K562 (cell line): ENCODE measurements around the gene ADGRB3. TPM values are rescaled to one million over a fixed set of nuclear protein-coding genes. Genes with fewer than 3 reads are reported as not detected.

ENCODE experiments used
- ATAC-seq: fragments of 200-7000 bp; cut with Tn5 transposase; 3 replicates; pipeline ENCODE4 v1.9.1; 2020; ENCODE audit warnings: moderate library complexity
- BruUV-seq: library from RNA; stranded (reverse); fragments of 400-500 nt; replicated peaks from 2 replicates; lab custom pipeline; 2021; lab: Mats Ljungman, UMichigan
- CTCF ChIA-PET: fragments of 300-600 bp; formaldehyde crosslinking; extraction: SDS; loops from one replicate; lab custom pipeline; 2021; ENCODE audit warnings: low intra/inter-chr PET ratio; lab: Yijun Ruan, JAX
- POLR2A ChIA-PET: fragments of 300-600, 350-650 bp; sonication (Branson Sonifier 250); formaldehyde crosslinking; extraction: SDS; loops from one replicate; lab custom pipeline; 2021; ENCODE audit warnings: antibody characterized with exemption, inconsistent platforms; lab: Yijun Ruan, JAX
- DNase-seq, 4 experiments: peaks; one replicate each; pipeline versions ENCODE4 v3.0.0 to v3.0.0-alpha.2; 2011 to 2018; ENCODE audit warnings: low spot score in 3 of 4, mixed read lengths in 3 of 4; ENCODE audit errors: extremely low read depth in 1 of 4
- FAIRE-seq: peaks from 2 replicates; lab custom pipeline; 2011; peaks lifted over from hg19 to GRCh38; lab: Jason Lieb, UNC
- H2AFZ ChIP-seq: 2 replicates; pipeline ENCODE4 v1.6.0; 2011; ENCODE audit warnings: low read depth, low read length, control low read depth, inconsistent platforms
- H3K27ac ChIP-seq: fragments of 200-600 bp; 3 replicates; pipeline ENCODE4 v1.8.0; 2011; ENCODE audit warnings: low read depth, mild to moderate bottlenecking, control low read depth, inconsistent platforms, low read length, moderate library complexity, mixed read lengths; ENCODE audit errors: extremely low read depth
- H3K27me3 ChIP-seq, 2 experiments: fragments of 300-600 bp in 1 of 2; 2 replicates in 1 of 2; 3 replicates in 1 of 2; pipeline versions ENCODE4 v1.6.0 to v1.8.0; 2011; ENCODE audit warnings: inconsistent platforms in 2 of 2, low read length in 2 of 2, mild to moderate bottlenecking in 1 of 2, mixed read lengths in 1 of 2, moderate library complexity in 1 of 2; ENCODE audit not compliant: control insufficient read depth in 2 of 2, insufficient read depth in 2 of 2
- H3K36me3 ChIP-seq: fragments of 300-600 bp; 3 replicates; pipeline ENCODE4 v1.8.0; 2011; ENCODE audit warnings: mild to moderate bottlenecking, low read length, inconsistent platforms; ENCODE audit not compliant: control insufficient read depth, insufficient read depth
- H3K4me1 ChIP-seq, 2 experiments: fragments of 200-600 bp in 1 of 2; replicated peaks in 1 of 2; 2 replicates in 1 of 2; 3 replicates in 1 of 2; pipeline versions ENCODE4 v1.5.1 to v1.8.0; 2011; ENCODE audit warnings: inconsistent platforms in 2 of 2, low read length in 2 of 2, mild to moderate bottlenecking in 1 of 2, mixed read lengths in 1 of 2, moderate library complexity in 1 of 2; ENCODE audit not compliant: control insufficient read depth in 2 of 2, insufficient read depth in 2 of 2
- H3K4me2 ChIP-seq: 2 replicates; pipeline ENCODE4 v1.6.1; 2011; ENCODE audit warnings: low read length, control low read depth, inconsistent platforms, mixed read lengths; ENCODE audit not compliant: insufficient read depth
- H3K4me3 ChIP-seq: fragments of 200-600 bp; sonication (generic), shearing (Covaris generic); 2 replicates; pipeline ENCODE4 v1.5.1; 2016; ENCODE audit warnings: control low read depth, inconsistent platforms
- H3K79me2 ChIP-seq: fragments of 200-600 bp; 3 replicates; pipeline ENCODE4 v1.8.0; 2011; ENCODE audit warnings: low read length, inconsistent platforms; ENCODE audit not compliant: control insufficient read depth, insufficient read depth
- H3K9ac ChIP-seq, 2 experiments: 2 replicates each; pipeline versions ENCODE4 v1.6.0 to v1.6.1; 2011; ENCODE audit warnings: low read depth in 2 of 2, low read length in 2 of 2, control low read depth in 1 of 2, inconsistent platforms in 1 of 2, mild to moderate bottlenecking in 1 of 2, mixed read lengths in 1 of 2; ENCODE audit not compliant: insufficient read depth in 1 of 2
- H3K9me1 ChIP-seq: one replicate; pipeline ENCODE4 v1.6.0; 2011; ENCODE audit warnings: inconsistent platforms, mild to moderate bottlenecking, low read length, moderate library complexity; ENCODE audit not compliant: control insufficient read depth, insufficient read depth
- H3K9me3 ChIP-seq: replicated peaks from 2 replicates; pipeline ENCODE4 v1.5.1; 2011; ENCODE audit warnings: low read depth, low read length, inconsistent platforms; ENCODE audit not compliant: control insufficient read depth, insufficient read depth
- H4K20me1 ChIP-seq: replicated peaks from 2 replicates; pipeline ENCODE4 v1.6.1; 2011; ENCODE audit warnings: low read length, inconsistent platforms, mixed read lengths; ENCODE audit not compliant: control insufficient read depth, insufficient read depth
- CSDE1 ChIP-seq, 2 experiments: fragments of 450-650 bp; IDR thresholded peaks; 2 replicates each; pipeline ENCODE4 v1.6.1; 2016; ENCODE audit warnings: mild to moderate bottlenecking in 1 of 2
- DPF2 ChIP-seq: fragments of 450-650 bp; IDR thresholded peaks from 2 replicates; pipeline ENCODE4 v1.6.1; 2016
- KLF10 ChIP-seq: fragments of 250-450 bp; sonication (Bioruptor Pico); IDR thresholded peaks from 2 replicates; pipeline ENCODE4 v1.6.1; 2021; ENCODE audit warnings: matching md5 sums
- MAFF ChIP-seq: IDR thresholded peaks from 2 replicates; pipeline ENCODE4 v1.6.1; 2012; ENCODE audit warnings: low read length, improper control_type of control experiment
- NCOA6 ChIP-seq: fragments of 450-650 bp; IDR thresholded peaks from 2 replicates; pipeline ENCODE4 v1.6.1; 2017; ENCODE audit warnings: mild to moderate bottlenecking
- PURB ChIP-seq: sonication (generic); formaldehyde crosslinking; IDR thresholded peaks from 2 replicates; pipeline ENCODE4 v1.9.0; 2021; ENCODE audit warnings: low read depth, mild to moderate bottlenecking, missing genetic modification reagents
- STAT5B ChIP-seq: fragments of 250-450 bp; sonication (Bioruptor Pico); IDR thresholded peaks from 2 replicates; pipeline ENCODE4 v1.8.0; 2021; ENCODE audit warnings: mild to moderate bottlenecking, inconsistent platforms
- TEAD1 ChIP-seq, 2 experiments: fragments of 450-650 bp in 1 of 2; sonication (generic) in 1 of 2; formaldehyde crosslinking; IDR thresholded peaks; 2 replicates each; pipeline versions ENCODE4 v1.4.0 to v1.8.0; 2020 to 2022; ENCODE audit warnings: mild to moderate bottlenecking in 2 of 2, missing genetic modification reagents in 1 of 2
- YY1 ChIP-seq, 3 experiments: IDR thresholded peaks; 2 replicates each; pipeline ENCODE4 v1.6.1; 2011; ENCODE audit warnings: low read length in 2 of 3, mild to moderate bottlenecking in 2 of 3, moderate library complexity in 2 of 3, borderline replicate concordance in 1 of 3, control low read depth in 1 of 3, low read depth in 1 of 3; ENCODE audit not compliant: insufficient read depth in 3 of 3, insufficient replicate concordance in 2 of 3, control insufficient read depth in 1 of 3, insufficient read length in 1 of 3; ENCODE audit errors: extremely low read depth in 1 of 3
- ZFP36 ChIP-seq: fragments of 150-350 bp; IDR thresholded peaks from 2 replicates; pipeline ENCODE4 v1.6.1; 2018; ENCODE audit warnings: low read length, low read depth; ENCODE audit not compliant: partially characterized antibody
- in situ Hi-C: fragments of 300-500 bp; cut with MboI; formaldehyde crosslinking; loops from 4 replicates; pipeline ENCODE4 v1.15.0; 2018; ENCODE audit warnings: inconsistent platforms, mixed read lengths
- intact Hi-C: fragments of 100-400 bp; cut with micrococcal nuclease; formaldehyde crosslinking; loops from 2 replicates; pipeline ENCODE4 v1.14.2; 2022
- polyA plus RNA-seq, 8 experiments: library from polyadenylated mRNA; depleted of rRNA in 4 of 8; stranded (reverse) in 5 of 8; unstranded in 3 of 8; fragments of >200 nt; fragmentation: Nextera tagmentation in 2 of 8; fragmentation: Illumina TruSeq in 1 of 8; extraction: Ambion mirVana in 2 of 8; extraction: Trizol in 1 of 8; gene quantifications; 2 replicates each; pipeline versions ENCODE4 v1.2.1 to v1.2.3, GENCODE V29; 2011 to 2014; ENCODE audit warnings: inconsistent platforms in 1 of 8, missing spikeins in 1 of 8
- total RNA-seq, 7 experiments: library from RNA; depleted of rRNA in 6 of 7; stranded (reverse); fragments of >200 nt in 6 of 7; fragmentation: Illumina TruSeq in 2 of 7; extraction: Trizol in 2 of 7; gene quantifications; 2 replicates each; pipeline versions ENCODE4 v1.2.1 to v1.2.3, GENCODE V29; 2011 to 2021; ENCODE audit warnings: low replicate concordance in 1 of 7
- TF ChIP-seq, protein P1 (sequence below), 2 experiments: fragments of 200-800 bp in 1 of 2; sonication (Bioruptor generic) in 1 of 2; sonication (generic) in 1 of 2; formaldehyde crosslinking in 1 of 2; IDR thresholded peaks in 1 of 2; conservative IDR thresholded peaks in 1 of 2; 2 replicates each; pipeline versions ENCODE4 v1.5.0 to v1.6.1; 2016 to 2020; ENCODE audit warnings: missing compliant biosample characterization in 1 of 2, missing genetic modification characterization in 1 of 2, missing genetic modification reagents in 1 of 2
- TF ChIP-seq, protein P2 (sequence below): sonication (generic); IDR thresholded peaks from 2 replicates; pipeline ENCODE4 v1.6.1; 2016

The ADGRB3 gene
- total and polyA plus RNA-seq, 9 of the 15 experiments (the other 6 are each of a cell fraction or from before 2014, with no cell fraction given): 0.90 to 7.8 (median 2.4) TPM

DNA sequence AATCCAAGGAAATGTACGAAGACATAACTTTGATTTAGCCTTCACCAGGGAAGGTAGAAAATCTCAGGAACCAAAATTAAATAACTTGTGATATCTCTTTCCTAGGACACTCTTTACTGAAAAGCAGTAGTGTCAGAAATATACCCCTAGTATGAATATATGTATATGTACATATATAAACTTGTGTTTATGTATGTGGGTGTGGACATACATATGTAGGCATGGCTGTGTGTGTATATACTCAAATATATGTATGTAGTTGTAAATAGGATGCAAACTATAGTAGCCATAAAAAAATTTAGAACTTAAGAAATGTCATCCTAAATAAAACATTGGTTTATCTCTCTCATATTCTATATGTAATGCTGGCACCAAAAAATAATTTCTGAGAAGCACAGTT, 500.8 kb downstream of the ADGRB3 start (continued):
- TF ChIP-seq TEAD1 (CRISPR knock-in tag; IDR thresholded peaks at IDR 0.05) (no peak), STAT5B (no peak)

DNA sequence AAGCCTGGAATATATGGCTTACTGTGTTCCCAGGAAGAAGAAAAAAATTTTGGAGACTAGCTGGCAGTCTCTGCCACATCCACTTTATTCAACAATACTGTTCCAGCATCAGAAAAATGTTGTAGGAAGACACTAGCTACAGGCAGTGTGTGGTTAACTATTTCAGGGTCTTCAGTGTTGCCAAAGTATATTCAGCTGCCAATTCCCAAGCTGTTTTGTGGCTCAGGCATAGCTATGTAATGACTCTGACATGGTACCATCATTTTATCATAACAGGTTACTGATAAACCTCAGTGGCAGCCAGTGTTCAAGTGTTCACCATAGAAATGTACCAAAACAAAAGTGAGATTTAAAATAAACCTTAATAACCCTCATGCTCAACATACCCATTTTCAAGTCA, 503.1 kb downstream of the ADGRB3 start:
- BruUV-seq: no TSS peak
- CTCF ChIA-PET: no interaction called here
- in situ Hi-C loops: no loop called here
- no peak overlapping the region for H3K4me3 ChIP-seq
- H3K79me2 ChIP-seq: no peaks in the 10 kb centered on the region
- no peak for DNase-seq
- H2AFZ ChIP-seq: no peak overlapping the region
- H3K36me3 ChIP-seq: no peaks in the 10 kb centered on the region
- H4K20me1 ChIP-seq: no peaks in the 10 kb centered on the region
- H3K27ac ChIP-seq: no peak overlapping the region
- no peaks in the 10 kb centered on the region for H3K4me1 ChIP-seq
- POLR2A ChIA-PET: no interaction called here
- ATAC-seq: no peak
- no peaks in the 10 kb centered on the region for H3K9me3 ChIP-seq
- intact Hi-C loops: no loop called here
- no peak for FAIRE-seq
- no peak overlapping the region for H3K9ac ChIP-seq
- no peak overlapping the region for H3K4me2 ChIP-seq
- no peaks in the 10 kb centered on the region for H3K9me1 ChIP-seq
- no peaks in the 10 kb centered on the region for H3K27me3 ChIP-seq
- TF ChIP-seq PURB (CRISPR knock-in tag): no peak
- TF ChIP-seq, protein P1, sequence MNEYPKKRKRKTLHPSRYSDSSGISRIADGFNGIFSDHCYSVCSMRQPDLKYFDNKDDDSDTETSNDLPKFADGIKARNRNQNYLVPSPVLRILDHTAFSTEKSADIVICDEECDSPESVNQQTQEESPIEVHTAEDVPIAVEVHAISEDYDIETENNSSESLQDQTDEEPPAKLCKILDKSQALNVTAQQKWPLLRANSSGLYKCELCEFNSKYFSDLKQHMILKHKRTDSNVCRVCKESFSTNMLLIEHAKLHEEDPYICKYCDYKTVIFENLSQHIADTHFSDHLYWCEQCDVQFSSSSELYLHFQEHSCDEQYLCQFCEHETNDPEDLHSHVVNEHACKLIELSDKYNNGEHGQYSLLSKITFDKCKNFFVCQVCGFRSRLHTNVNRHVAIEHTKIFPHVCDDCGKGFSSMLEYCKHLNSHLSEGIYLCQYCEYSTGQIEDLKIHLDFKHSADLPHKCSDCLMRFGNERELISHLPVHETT (CRISPR knock-in tag; conservative IDR thresholded peaks at IDR 0.05 in 1 of 2, IDR thresholded peaks at IDR 0.05 in 1 of 2): no peak
- TF ChIP-seq DPF2: no peak
- TF ChIP-seq KLF10 (CRISPR knock-in tag): no peak
- TF ChIP-seq MAFF: no peak
- TF ChIP-seq NCOA6: no peak
- no peak for TF ChIP-seq CSDE1 (IDR thresholded peaks at IDR 0.05)
- no peak for TF ChIP-seq ZFP36
- TF ChIP-seq YY1 (IDR thresholded peaks at IDR 0.05; ENCODE audit: borderline replicate concordance in 1 of 3, control insufficient read depth in 1 of 3, extremely low read depth in 1 of 3, insufficient read depth in 3 of 3, insufficient read length in 1 of 3, insufficient replicate concordance in 2 of 3, low read depth in 1 of 3, low read length in 2 of 3): no peak
- TF ChIP-seq, protein P2, sequence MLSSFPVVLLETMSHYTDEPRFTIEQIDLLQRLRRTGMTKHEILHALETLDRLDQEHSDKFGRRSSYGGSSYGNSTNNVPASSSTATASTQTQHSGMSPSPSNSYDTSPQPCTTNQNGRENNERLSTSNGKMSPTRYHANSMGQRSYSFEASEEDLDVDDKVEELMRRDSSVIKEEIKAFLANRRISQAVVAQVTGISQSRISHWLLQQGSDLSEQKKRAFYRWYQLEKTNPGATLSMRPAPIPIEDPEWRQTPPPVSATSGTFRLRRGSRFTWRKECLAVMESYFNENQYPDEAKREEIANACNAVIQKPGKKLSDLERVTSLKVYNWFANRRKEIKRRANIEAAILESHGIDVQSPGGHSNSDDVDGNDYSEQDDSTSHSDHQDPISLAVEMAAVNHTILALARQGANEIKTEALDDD: no peak
- TF ChIP-seq, all 486 proteins: peak for 0
